HEK293 (cell line): ENCODE measurements around the gene EIF4G1.

Source experiments
- MEIS1 ChIP-seq: sonication (generic); formaldehyde crosslinking; IDR thresholded peaks from 2 replicates; pipeline ENCODE4 v1.8.1; 2022; ENCODE audit warnings: missing genetic modification reagents, mild to moderate bottlenecking, borderline replicate concordance
- TF ChIP-seq, protein P1 (sequence below): fragments of 450-650 bp; formaldehyde crosslinking; IDR thresholded peaks from 2 replicates; pipeline ENCODE4 v1.5.1; 2016; ENCODE audit warnings: missing biosample characterization, missing genetic modification characterization

DNA sequence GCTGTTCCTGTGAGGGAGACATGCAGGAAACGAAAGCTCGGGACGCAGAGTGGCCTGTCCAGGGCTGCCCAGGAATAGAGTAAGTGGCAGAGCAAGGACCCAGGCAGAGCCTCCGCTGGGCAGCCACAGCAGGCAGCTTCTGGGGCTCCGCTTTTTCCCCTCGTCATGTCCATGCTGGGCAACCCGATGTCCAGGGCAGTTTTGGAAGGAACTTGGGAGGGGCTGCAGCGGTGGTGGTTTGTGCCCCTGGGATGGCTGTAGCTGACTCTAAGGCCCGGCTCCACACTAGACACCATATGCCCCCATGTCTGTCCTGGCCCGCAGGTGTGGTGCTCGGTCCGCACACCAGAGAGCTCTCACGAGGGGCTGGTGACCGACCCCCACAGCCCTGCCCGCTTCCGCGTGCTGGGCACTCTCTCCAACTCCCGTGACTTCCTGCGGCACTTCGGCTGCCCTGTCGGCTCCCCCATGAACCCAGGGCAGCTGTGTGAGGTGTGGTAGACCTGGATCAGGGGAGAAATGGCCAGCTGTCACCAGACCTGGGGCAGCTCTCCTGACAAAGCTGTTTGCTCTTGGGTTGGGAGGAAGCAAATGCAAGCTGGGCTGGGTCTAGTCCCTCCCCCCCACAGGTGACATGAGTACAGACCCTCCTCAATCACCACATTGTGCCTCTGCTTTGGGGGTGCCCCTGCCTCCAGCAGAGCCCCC, 22.5 kb upstream of the EIF4G1 start:
- TF ChIP-seq, protein P1, sequence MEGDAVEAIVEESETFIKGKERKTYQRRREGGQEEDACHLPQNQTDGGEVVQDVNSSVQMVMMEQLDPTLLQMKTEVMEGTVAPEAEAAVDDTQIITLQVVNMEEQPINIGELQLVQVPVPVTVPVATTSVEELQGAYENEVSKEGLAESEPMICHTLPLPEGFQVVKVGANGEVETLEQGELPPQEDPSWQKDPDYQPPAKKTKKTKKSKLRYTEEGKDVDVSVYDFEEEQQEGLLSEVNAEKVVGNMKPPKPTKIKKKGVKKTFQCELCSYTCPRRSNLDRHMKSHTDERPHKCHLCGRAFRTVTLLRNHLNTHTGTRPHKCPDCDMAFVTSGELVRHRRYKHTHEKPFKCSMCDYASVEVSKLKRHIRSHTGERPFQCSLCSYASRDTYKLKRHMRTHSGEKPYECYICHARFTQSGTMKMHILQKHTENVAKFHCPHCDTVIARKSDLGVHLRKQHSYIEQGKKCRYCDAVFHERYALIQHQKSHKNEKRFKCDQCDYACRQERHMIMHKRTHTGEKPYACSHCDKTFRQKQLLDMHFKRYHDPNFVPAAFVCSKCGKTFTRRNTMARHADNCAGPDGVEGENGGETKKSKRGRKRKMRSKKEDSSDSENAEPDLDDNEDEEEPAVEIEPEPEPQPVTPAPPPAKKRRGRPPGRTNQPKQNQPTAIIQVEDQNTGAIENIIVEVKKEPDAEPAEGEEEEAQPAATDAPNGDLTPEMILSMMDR (tag by site-specific recombination), result no peak
- no peak for TF ChIP-seq MEIS1 (CRISPR knock-in tag)
